Endothelial cell of umbilical vein (primary cell): ENCODE measurements around the gene GDPD3. TPM values are rescaled to one million over a fixed set of nuclear protein-coding genes. Genes with fewer than 3 reads are reported as not detected.
A peak's percentile ranks its signal among the peaks of the same experiment; 100 is the strongest.

ENCODE experiments used
- BruUV-seq: library from RNA; stranded (reverse); fragments of 400-500 nt; replicated peaks from 2 replicates; lab custom pipeline; 2021; lab: Mats Ljungman, UMichigan
- CTCF ChIA-PET: fragments of 300-600, 350-600 bp; sonication (Branson Sonifier 250); formaldehyde crosslinking; loops from one replicate; lab custom pipeline; 2021; ENCODE audit warnings: antibody characterized with exemption, inconsistent platforms; lab: Charles Lee
- POLR2A ChIA-PET: fragments of 300-600, 350-600 bp; sonication (Branson Sonifier 250); formaldehyde crosslinking; loops from one replicate; lab custom pipeline; 2021; ENCODE audit warnings: antibody characterized with exemption, inconsistent platforms; lab: Charles Lee
- DNase-seq: peaks from one replicate; pipeline ENCODE4 v3.0.0-alpha.2; 2011; ENCODE audit warnings: low read depth, low spot score
- FAIRE-seq: peaks from 2 replicates; lab custom pipeline; 2011; peaks lifted over from hg19 to GRCh38; lab: Jason Lieb, UNC
- H2AFZ ChIP-seq: 2 replicates; pipeline ENCODE4 v1.6.0; 2012; ENCODE audit warnings: low read depth, low read length, control low read depth, inconsistent platforms
- H3K27ac ChIP-seq: 2 replicates; pipeline ENCODE4 v1.5.1; 2011; ENCODE audit warnings: low read depth, mild to moderate bottlenecking, control low read depth, low read length, moderate library complexity; ENCODE audit not compliant: insufficient read depth
- H3K27me3 ChIP-seq, 2 experiments: 2 replicates each; pipeline versions ENCODE4 v1.6.0 to v1.6.1; 2011; ENCODE audit warnings: low read length in 2 of 2, mixed read lengths in 1 of 2; ENCODE audit not compliant: control insufficient read depth in 2 of 2, insufficient read depth in 2 of 2
- H3K36me3 ChIP-seq, 2 experiments: 2 replicates in 1 of 2; 3 replicates in 1 of 2; pipeline ENCODE4 v1.5.1; 2011; ENCODE audit warnings: low read length in 2 of 2, mild to moderate bottlenecking in 1 of 2, moderate library complexity in 1 of 2; ENCODE audit not compliant: control insufficient read depth in 2 of 2, insufficient read depth in 2 of 2; ENCODE audit errors: extremely low read depth in 1 of 2
- H3K4me1 ChIP-seq: 3 replicates; pipeline ENCODE4 v1.5.1; 2011; ENCODE audit warnings: mild to moderate bottlenecking, low read length; ENCODE audit not compliant: control insufficient read depth, insufficient read depth; ENCODE audit errors: extremely low read depth
- H3K4me2 ChIP-seq: 2 replicates; pipeline ENCODE4 v1.6.1; 2011; ENCODE audit warnings: low read length, control low read depth, mixed read lengths; ENCODE audit not compliant: insufficient read depth
- H3K4me3 ChIP-seq, 3 experiments: fragments of 200-600 bp in 1 of 3; sonication (generic), shearing (Covaris generic) in 1 of 3; replicated peaks in 1 of 3; 2 replicates each; pipeline ENCODE4 v1.5.1; 2011 to 2016; ENCODE audit warnings: control low read depth in 3 of 3, low read length in 3 of 3, mild to moderate bottlenecking in 2 of 3, inconsistent platforms in 1 of 3, low read depth in 1 of 3, moderate library complexity in 1 of 3; ENCODE audit not compliant: insufficient read depth in 1 of 3
- H3K79me2 ChIP-seq: 2 replicates; pipeline ENCODE4 v1.6.0; 2012; ENCODE audit warnings: low read length, inconsistent platforms; ENCODE audit not compliant: control insufficient read depth, insufficient read depth
- H3K9ac ChIP-seq: replicated peaks from 2 replicates; pipeline ENCODE3; 2011; ENCODE audit warnings: low read length, control low read depth; ENCODE audit not compliant: insufficient read depth; ENCODE audit errors: extremely low read depth
- H3K9me1 ChIP-seq: replicated peaks from 3 replicates; pipeline ENCODE4 v1.6.0; 2011; ENCODE audit warnings: mild to moderate bottlenecking, low read length; ENCODE audit not compliant: control insufficient read depth, insufficient read depth; ENCODE audit errors: extremely low read depth
- H3K9me3 ChIP-seq: replicated peaks from 2 replicates; pipeline ENCODE4 v1.5.1; 2012; ENCODE audit warnings: low read length, inconsistent platforms; ENCODE audit not compliant: control insufficient read depth, insufficient read depth
- H4K20me1 ChIP-seq: replicated peaks from 2 replicates; pipeline ENCODE3; 2011; ENCODE audit warnings: mild to moderate bottlenecking, low read length; ENCODE audit not compliant: control insufficient read depth, insufficient read depth; ENCODE audit errors: extremely low read depth
- EZH2 ChIP-seq: IDR thresholded peaks from 2 replicates; pipeline ENCODE4 v1.6.1; 2012; ENCODE audit warnings: borderline replicate concordance, low read depth, mild to moderate bottlenecking, moderate library complexity, low read length, inconsistent platforms; ENCODE audit not compliant: severe bottlenecking
- FOS ChIP-seq: IDR thresholded peaks from 2 replicates; pipeline ENCODE4 v1.6.1; 2011; ENCODE audit warnings: mild to moderate bottlenecking, low read length, moderate library complexity, borderline replicate concordance; ENCODE audit not compliant: insufficient read depth
- POLR2A ChIP-seq: IDR thresholded peaks from 2 replicates; pipeline ENCODE4 v1.6.1; 2012; ENCODE audit warnings: low read depth, mild to moderate bottlenecking, control low read depth, low read length
- POLR2AphosphoS5 ChIP-seq: IDR thresholded peaks from 2 replicates; pipeline ENCODE4 v1.6.1; 2012; ENCODE audit warnings: low read depth, mild to moderate bottlenecking, control low read depth, low read length, moderate library complexity; ENCODE audit not compliant: insufficient read depth
- dilution Hi-C: fragments of 300-500 bp; cut with MboI; formaldehyde crosslinking; loops from one replicate; pipeline ENCODE4 v1.15.0; 2019; ENCODE audit warnings: low sequenced_read_pairs; ENCODE audit not compliant: extremely low pct_ligation_motif_present
- intact Hi-C: fragments of 100-400 bp; cut with micrococcal nuclease; formaldehyde crosslinking; loops from one replicate; pipeline ENCODE4 v1.10.0; 2022
- polyA plus RNA-seq, 4 experiments: library from polyadenylated mRNA; depleted of rRNA in 3 of 4; stranded (reverse) in 3 of 4; unstranded in 1 of 4; fragments of >200 nt; gene quantifications; 2 replicates each; pipeline versions ENCODE4 v1.2.1 to v1.2.3, GENCODE V29; 2011 to 2012; ENCODE audit warnings: missing spikeins in 1 of 4
- total RNA-seq: library from RNA; stranded (reverse); gene quantifications from 2 replicates; pipeline ENCODE4 v1.2.3, GENCODE V29; 2021
- TF ChIP-seq, protein P1 (sequence below), 2 donors: IDR thresholded peaks; 1 replicate in 1 of 2; 2 replicates in 1 of 2; pipeline ENCODE4 v1.5.1; 2011; ENCODE audit warnings: low read length in 2 of 2, mild to moderate bottlenecking in 2 of 2, moderate library complexity in 2 of 2, control low read depth in 1 of 2, inconsistent platforms in 1 of 2, low read depth in 1 of 2; ENCODE audit not compliant: insufficient read depth in 1 of 2; ENCODE audit errors: extremely low read depth in 1 of 2

GDPD3 gene
- total and polyA plus RNA-seq, 2 donors (not counting 3 experiments of a cell fraction or from before 2014, with no cell fraction given) = 8.0 to 18.6 TPM

DNA sequence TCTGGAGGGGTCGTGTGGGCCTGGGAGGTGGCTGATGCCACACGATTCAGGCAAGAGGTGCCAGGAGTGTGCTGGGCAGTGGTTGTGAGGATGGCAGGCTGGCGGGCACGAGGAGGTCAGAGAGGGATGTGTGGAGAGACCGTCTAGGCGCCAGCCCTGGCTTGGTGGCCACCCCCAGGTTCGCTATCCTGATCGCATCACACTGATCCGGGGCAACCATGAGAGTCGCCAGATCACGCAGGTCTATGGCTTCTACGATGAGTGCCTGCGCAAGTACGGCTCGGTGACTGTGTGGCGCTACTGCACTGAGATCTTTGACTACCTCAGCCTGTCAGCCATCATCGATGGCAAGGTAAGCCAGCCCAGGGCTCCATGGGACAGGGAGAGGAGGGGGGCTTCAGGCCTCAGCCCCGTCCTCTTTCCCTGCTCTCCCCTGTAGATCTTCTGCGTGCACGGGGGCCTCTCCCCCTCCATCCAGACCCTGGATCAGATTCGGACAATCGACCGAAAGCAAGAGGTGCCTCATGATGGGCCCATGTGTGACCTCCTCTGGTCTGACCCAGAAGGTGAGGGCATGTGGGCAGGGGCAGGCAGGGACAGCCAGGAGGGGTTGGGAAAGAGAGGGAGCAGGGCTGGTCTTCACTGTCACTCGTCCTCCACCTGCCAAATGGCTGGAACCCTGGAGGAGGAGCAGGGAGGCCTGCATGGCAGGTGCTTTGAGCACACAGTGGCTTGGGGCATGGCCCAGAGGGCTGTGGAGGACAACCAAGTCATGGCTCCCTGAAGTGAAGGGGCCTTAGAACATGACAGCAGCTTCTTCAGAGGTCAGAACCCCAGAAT is 29.9 kb downstream of the GDPD3 start:
- Histone ChIP-seq H2AFZ (no peak overlapping the region), H3K4me3 (no peak overlapping the region), H3K9me3 (no peaks in the 10 kb centered on the region), H3K4me1 (no peaks in the 10 kb centered on the region), H3K9me1 (no peaks in the 10 kb centered on the region), H4K20me1 (no peaks in the 10 kb centered on the region), H3K27ac (no peak overlapping the region), H3K79me2 (peaks cover 22% of the 10 kb centered on the region), H3K36me3 (peaks cover 19 to 48% of the 10 kb centered on the region in 2 experiments), H3K9ac (no peak overlapping the region), H3K27me3 (no peaks in the 10 kb centered on the region), H3K4me2 (no peak overlapping the region)
- TF ChIP-seq POLR2AphosphoS5 (no peak), POLR2A (peak; percentile 4)
- intact Hi-C loops = no loop called here
- BruUV-seq = no TSS peak
- ChIA-PET POLR2A (no interaction called here), CTCF (no interaction called here)
- dilution Hi-C loops = no loop called here
- DNase-seq (no peak), FAIRE-seq (no peak)

DNA sequence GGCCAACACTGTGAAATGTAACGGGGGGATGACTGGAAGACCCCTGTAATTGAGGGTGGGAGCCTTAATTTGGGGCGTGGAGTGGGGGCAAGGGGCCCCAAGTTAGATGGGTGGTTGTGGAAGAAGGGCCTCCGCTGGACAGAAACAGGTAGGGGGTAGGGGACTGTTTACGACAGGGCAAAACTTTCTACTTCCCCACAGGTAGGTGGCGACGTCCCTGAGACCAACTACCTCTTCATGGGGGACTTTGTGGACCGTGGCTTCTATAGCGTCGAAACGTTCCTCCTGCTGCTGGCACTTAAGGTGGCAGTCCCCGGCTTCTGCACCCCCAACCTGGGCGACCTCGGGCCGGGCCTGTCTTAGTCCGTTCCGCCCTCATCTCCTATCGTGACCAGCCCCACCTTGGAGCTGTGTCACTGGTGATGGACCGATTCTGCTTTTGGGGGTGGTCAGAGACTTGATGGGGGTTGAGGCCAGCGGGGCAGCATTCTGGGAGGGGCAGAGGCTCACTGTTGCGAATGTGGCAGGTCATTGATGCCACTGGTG is 30.7 kb downstream of the GDPD3 start:
- no peak overlapping the region for H2AFZ ChIP-seq
- H3K4me2 ChIP-seq = no peak overlapping the region
- intact Hi-C loops (no loop called here), dilution Hi-C loops (no loop called here)
- no peaks in the 10 kb centered on the region for H3K9me3 ChIP-seq
- H4K20me1 ChIP-seq = no peaks in the 10 kb centered on the region
- FAIRE-seq (no peak), DNase-seq (no peak)
- peaks cover 30% of the 10 kb centered on the region for H3K79me2 ChIP-seq
- ChIA-PET CTCF (interaction anchor here (1.8 kb wide), 1 partner anchor 10 kb away, joined by 10 read pairs; the partner anchor contains the start of gene TBX6), POLR2A (no interaction called here)
- BruUV-seq = no TSS peak
- no peaks in the 10 kb centered on the region for H3K27me3 ChIP-seq
- H3K9ac ChIP-seq = no peak overlapping the region
- no peaks in the 10 kb centered on the region for H3K9me1 ChIP-seq
- H3K4me3 ChIP-seq = no peak overlapping the region
- H3K27ac ChIP-seq = no peak overlapping the region
- peaks cover 7% of the 10 kb centered on the region for H3K4me1 ChIP-seq
- TF ChIP-seq, protein P1, sequence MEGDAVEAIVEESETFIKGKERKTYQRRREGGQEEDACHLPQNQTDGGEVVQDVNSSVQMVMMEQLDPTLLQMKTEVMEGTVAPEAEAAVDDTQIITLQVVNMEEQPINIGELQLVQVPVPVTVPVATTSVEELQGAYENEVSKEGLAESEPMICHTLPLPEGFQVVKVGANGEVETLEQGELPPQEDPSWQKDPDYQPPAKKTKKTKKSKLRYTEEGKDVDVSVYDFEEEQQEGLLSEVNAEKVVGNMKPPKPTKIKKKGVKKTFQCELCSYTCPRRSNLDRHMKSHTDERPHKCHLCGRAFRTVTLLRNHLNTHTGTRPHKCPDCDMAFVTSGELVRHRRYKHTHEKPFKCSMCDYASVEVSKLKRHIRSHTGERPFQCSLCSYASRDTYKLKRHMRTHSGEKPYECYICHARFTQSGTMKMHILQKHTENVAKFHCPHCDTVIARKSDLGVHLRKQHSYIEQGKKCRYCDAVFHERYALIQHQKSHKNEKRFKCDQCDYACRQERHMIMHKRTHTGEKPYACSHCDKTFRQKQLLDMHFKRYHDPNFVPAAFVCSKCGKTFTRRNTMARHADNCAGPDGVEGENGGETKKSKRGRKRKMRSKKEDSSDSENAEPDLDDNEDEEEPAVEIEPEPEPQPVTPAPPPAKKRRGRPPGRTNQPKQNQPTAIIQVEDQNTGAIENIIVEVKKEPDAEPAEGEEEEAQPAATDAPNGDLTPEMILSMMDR (IDR thresholded peaks at IDR 0.05; ENCODE audit: extremely low read depth in 1 of 2, insufficient read depth in 1 of 2, low read depth in 1 of 2, low read length in 2 of 2) = no peak
- TF ChIP-seq POLR2A (no peak), FOS (no peak), EZH2 (no peak)
- H3K36me3 ChIP-seq = peaks cover 23 to 53% of the 10 kb centered on the region in 2 experiments
